Natural killer cell (primary cell): ENCODE results near the gene PITPNM3. TPM values are rescaled to one million over a fixed set of nuclear protein-coding genes. Genes with fewer than 3 reads are reported as not detected.

Experiments
- ATAC-seq, 3 donors: fragments of 150-1000 bp in 2 of 3; fragments of 200-7000 bp in 1 of 3; cut with Tn5 transposase; 1 replicate in 1 of 3; 2 replicates in 2 of 3; pipeline ENCODE4 v1.10.0; 2021; ENCODE audit warnings: mild to moderate bottlenecking in 2 of 3, moderate library complexity in 2 of 3
- DNase-seq, 2 donors: peaks; one replicate each; pipeline versions ENCODE4 v3.0.0 to v3.0.0-alpha.2; 2013 to 2021; ENCODE audit warnings: mixed read lengths in 1 of 2
- H3K27ac ChIP-seq: one replicate; pipeline ENCODE4 v1.5.1; 2013; ENCODE audit warnings: mild to moderate bottlenecking, low read length
- H3K27me3 ChIP-seq: one replicate; pipeline ENCODE4 v1.6.1; 2013; ENCODE audit warnings: low read length; ENCODE audit not compliant: control insufficient read depth, insufficient read depth
- H3K36me3 ChIP-seq: one replicate; pipeline ENCODE4 v1.6.1; 2013; ENCODE audit warnings: low read length; ENCODE audit not compliant: control insufficient read depth, insufficient read depth
- H3K4me1 ChIP-seq: one replicate; pipeline ENCODE4 v1.6.1; 2013; ENCODE audit warnings: low read length; ENCODE audit not compliant: control insufficient read depth, insufficient read depth
- H3K4me3 ChIP-seq: one replicate; pipeline ENCODE4 v1.5.1; 2013; ENCODE audit warnings: low read length
- H3K9me3 ChIP-seq: one replicate; pipeline ENCODE4 v1.6.1; 2013; ENCODE audit warnings: low read length; ENCODE audit not compliant: control insufficient read depth, insufficient read depth
- H3K27ac Mint-ChIP-seq, 2 donors: one replicate each; pipeline ENCODE4 v1.8.0; 2022; ENCODE audit warnings: mild to moderate bottlenecking in 2 of 2, mixed read lengths in 2 of 2, moderate library complexity in 1 of 2
- H3K27me3 Mint-ChIP-seq, 2 donors: one replicate each; pipeline ENCODE4 v1.8.0; 2022; ENCODE audit warnings: low read depth in 2 of 2, mixed read lengths in 2 of 2
- H3K36me3 Mint-ChIP-seq: one replicate; pipeline ENCODE4 v1.8.0; 2022; ENCODE audit warnings: mixed read lengths
- H3K4me1 Mint-ChIP-seq, 2 donors: one replicate each; pipeline ENCODE4 v1.8.0; 2022; ENCODE audit warnings: mixed read lengths in 2 of 2
- H3K4me3 Mint-ChIP-seq: one replicate; pipeline ENCODE4 v1.8.0; 2022; ENCODE audit warnings: mild to moderate bottlenecking, moderate library complexity, mixed read lengths
- H3K9me3 Mint-ChIP-seq, 2 donors: one replicate each; pipeline ENCODE4 v1.8.0; 2022; ENCODE audit warnings: mixed read lengths in 2 of 2
- CTCF ChIP-seq: fragments of 200-600 bp; IDR thresholded peaks from one replicate; pipeline ENCODE4 v1.8.0; 2022; ENCODE audit warnings: antibody characterized with exemption
- WGBS: methylation state at CpG from one replicate; pipeline ENCODE4 v1.1.7; 2013; ENCODE audit warnings: missing lambda C conversion rate; ENCODE audit not compliant: insufficient coverage; 5-methylcytosine and 5-hydroxymethylcytosine counted together
- intact Hi-C: fragments of 100-400 bp; cut with micrococcal nuclease; formaldehyde crosslinking; loops from one replicate; pipeline ENCODE4 v1.14.2; 2022
- total RNA-seq, 4 donors: library from RNA; stranded (reverse); fragments of 120-200 nt in 1 of 4; gene quantifications; one replicate each; pipeline versions ENCODE4 v1.2.3 to v1.2.4, GENCODE V29; 2013 to 2022

The PITPNM3 gene
- total RNA-seq, 3 donors from 2014 or later (not counting 1 experiment from before 2014, with no cell fraction given), result 0.42 to 0.75 (median 0.50) TPM

- WGBS, result under 1% methylated on average over 62 of the region's 62 CpGs
- no peak for TF ChIP-seq CTCF
- H3K27ac Mint-ChIP-seq, result peak within 1 kb of the TSS; percentile 29 to 82
- H3K4me3 ChIP-seq, result peak within 1 kb of the TSS; percentile 60
- peaks cover 16% of the 10 kb centered on the region for H3K4me1 ChIP-seq
- no peaks in the 10 kb centered on the region for H3K27me3 ChIP-seq
- H3K9me3 ChIP-seq, result no peaks in the 10 kb centered on the region
- DNase-seq (peak; percentile 87 to 91), ATAC-seq (peak; percentile 96 to 98 (median 97))
- no peaks in the 10 kb centered on the region for H3K36me3 ChIP-seq
- peaks cover 13 to 17% of the 10 kb centered on the region in 2 donors for H3K27me3 Mint-ChIP-seq
- peak within 1 kb of the TSS; percentile 93 for H3K4me3 Mint-ChIP-seq
- no peaks in the 10 kb centered on the region for H3K36me3 Mint-ChIP-seq
- H3K4me1 Mint-ChIP-seq, result peaks cover 13 to 16% of the 10 kb centered on the region in 2 donors
- intact Hi-C loops, result no loop called here
- H3K9me3 Mint-ChIP-seq, result no peaks in the 10 kb centered on the region
- H3K27ac ChIP-seq, result no peak within 1 kb of the TSS
Observed at GRCh38 chr17:6443692-6444570, 112.4 kb downstream of the PITPNM3 start, which contains the start of gene PIMREG. PIMREG (plus strand) TSS chr17:6444455; CDS start chr17:6445111, 656 bp downstream.

- Histone ChIP-seq H3K4me1 (peaks cover 16% of the 10 kb centered on the region), H3K36me3 (no peaks in the 10 kb centered on the region), H3K9me3 (no peaks in the 10 kb centered on the region), H3K27ac (no peak overlapping the region), H3K27me3 (no peaks in the 10 kb centered on the region), H3K4me3 (no peak overlapping the region)
- H3K36me3 Mint-ChIP-seq, result no peaks in the 10 kb centered on the region
- no peak for TF ChIP-seq CTCF
- H3K4me3 Mint-ChIP-seq, result peak overlapping the region; percentile 93
- H3K27me3 Mint-ChIP-seq, result peaks cover 13 to 20% of the 10 kb centered on the region in 2 donors
- ATAC-seq (no peak), DNase-seq (no peak)
- peaks cover 13 to 16% of the 10 kb centered on the region in 2 donors for H3K4me1 Mint-ChIP-seq
- 76% methylated on average over 4 of the region's 6 CpGs for WGBS
- H3K9me3 Mint-ChIP-seq, result no peaks in the 10 kb centered on the region
- H3K27ac Mint-ChIP-seq, result no peak overlapping the region
- intact Hi-C loops, result no loop called here
Observed at GRCh38 chr17:6442775-6443174, 113.6 kb downstream of the PITPNM3 start.

GRCh38 chr17:6439951-6440350 lies 116.4 kb downstream of the PITPNM3 start:
- Mint-ChIP-seq H3K27me3 (peaks cover 23 to 31% of the 10 kb centered on the region in 2 donors), H3K4me1 (peaks cover 13 to 21% of the 10 kb centered on the region in 2 donors), H3K36me3 (no peaks in the 10 kb centered on the region), H3K9me3 (no peaks in the 10 kb centered on the region), H3K27ac (no peak overlapping the region), H3K4me3 (no peak overlapping the region)
- no peaks in the 10 kb centered on the region for H3K36me3 ChIP-seq
- intact Hi-C loops, result no loop called here
- TF ChIP-seq CTCF, result no peak
- H3K4me3 ChIP-seq, result no peak overlapping the region
- H3K27me3 ChIP-seq, result peaks cover 4% of the 10 kb centered on the region
- DNase-seq (no peak), ATAC-seq (no peak)
- WGBS, result 77% methylated on average over 4 of the region's 4 CpGs
- no peak overlapping the region for H3K27ac ChIP-seq
- H3K9me3 ChIP-seq, result no peaks in the 10 kb centered on the region
- H3K4me1 ChIP-seq, result peaks cover 16% of the 10 kb centered on the region
